Measurements from ENCODE around the gene CBFA2T3.

GRCh38 chr16:88932929-88933328 lies 44.1 kb downstream of the CBFA2T3 start:
- TF ChIP-seq EZH2phosphoT487 (IDR thresholded peaks at IDR 0.05; ENCODE audit: low read depth) = no peak
- TF ChIP-seq CTCF (IDR thresholded peaks at IDR 0.05; ENCODE audit: low read depth, low read length) = no peak
